IPS-18a (cell line): ENCODE measurements around the gene BCL2.

ENCODE experiments used
- H3K27ac ChIP-seq: one replicate; pipeline ENCODE4 v1.5.1; 2013; ENCODE audit warnings: low read length
- H3K27me3 ChIP-seq: one replicate; pipeline ENCODE4 v1.6.1; 2013; ENCODE audit warnings: mild to moderate bottlenecking, low read length; ENCODE audit not compliant: control insufficient read depth, insufficient read depth
- H3K36me3 ChIP-seq: one replicate; pipeline ENCODE4 v1.6.1; 2013; ENCODE audit warnings: low read depth, low read length; ENCODE audit not compliant: control insufficient read depth
- H3K4me1 ChIP-seq: one replicate; pipeline ENCODE4 v1.6.1; 2013; ENCODE audit warnings: low read depth, low read length; ENCODE audit not compliant: control insufficient read depth
- H3K4me3 ChIP-seq: one replicate; pipeline ENCODE4 v1.5.1; 2013; ENCODE audit warnings: low read length
- H3K9ac ChIP-seq: one replicate; pipeline ENCODE4 v1.6.1; 2013; ENCODE audit warnings: mild to moderate bottlenecking, low read length, moderate library complexity
- H3K9me3 ChIP-seq: one replicate; pipeline ENCODE4 v1.6.1; 2013; ENCODE audit warnings: low read depth, low read length; ENCODE audit not compliant: control insufficient read depth

BCL2 gene

DNA sequence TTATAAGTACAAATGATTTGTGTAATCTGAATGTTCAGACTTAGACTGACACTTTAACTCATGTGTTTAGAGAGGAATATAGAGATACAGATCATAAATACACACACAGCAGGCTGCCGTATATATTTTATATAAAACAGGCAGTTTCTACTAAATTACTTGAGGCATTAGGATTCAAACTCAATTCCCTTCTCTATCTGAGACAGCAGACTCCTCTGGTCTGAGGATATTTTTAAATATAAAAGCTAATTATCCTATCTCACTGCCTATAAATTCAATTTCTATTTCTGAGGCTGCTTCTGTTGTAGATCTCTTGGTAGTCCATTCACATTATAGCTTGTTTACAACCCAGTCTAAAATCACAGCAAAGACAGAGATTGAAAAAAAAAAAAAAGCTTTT is 46.9 kb downstream of the BCL2 start:
- Histone ChIP-seq H3K9me3 (no peaks in the 10 kb centered on the region), H3K9ac (no peak overlapping the region), H3K27ac (no peak overlapping the region)

DNA sequence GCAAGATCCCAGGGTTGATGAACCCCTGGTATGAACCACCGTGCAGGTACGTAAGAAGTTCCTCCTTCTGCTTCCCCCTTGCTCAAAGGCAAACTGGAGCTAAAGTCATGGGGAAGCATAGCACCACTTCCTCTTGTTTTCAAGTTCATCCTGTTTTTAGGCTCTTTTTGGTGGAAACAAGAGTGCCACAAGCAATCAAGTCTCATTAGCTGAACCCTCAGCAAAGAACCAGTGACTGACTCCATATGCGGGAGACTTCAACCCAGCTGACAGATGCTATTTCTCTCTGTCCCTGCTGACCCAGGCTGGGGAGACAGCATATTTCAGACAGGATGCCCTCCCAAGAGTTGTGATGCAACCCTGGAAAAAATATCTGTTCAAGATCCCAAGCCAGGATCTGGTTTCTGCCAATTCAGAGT is 47.7 kb downstream of the BCL2 start:
- no peaks in the 10 kb centered on the region for H3K4me1 ChIP-seq
- H3K36me3 ChIP-seq: no peaks in the 10 kb centered on the region
- H3K27ac ChIP-seq: no peak overlapping the region
- H3K27me3 ChIP-seq: no peaks in the 10 kb centered on the region
- H3K9me3 ChIP-seq: no peaks in the 10 kb centered on the region
- H3K4me3 ChIP-seq: no peak overlapping the region
- no peak overlapping the region for H3K9ac ChIP-seq

More for the DNA sequence above, 46.9 kb downstream of the BCL2 start:
- Histone ChIP-seq H3K36me3 (no peaks in the 10 kb centered on the region), H3K27me3 (no peaks in the 10 kb centered on the region), H3K4me3 (no peak overlapping the region), H3K4me1 (no peaks in the 10 kb centered on the region)

DNA sequence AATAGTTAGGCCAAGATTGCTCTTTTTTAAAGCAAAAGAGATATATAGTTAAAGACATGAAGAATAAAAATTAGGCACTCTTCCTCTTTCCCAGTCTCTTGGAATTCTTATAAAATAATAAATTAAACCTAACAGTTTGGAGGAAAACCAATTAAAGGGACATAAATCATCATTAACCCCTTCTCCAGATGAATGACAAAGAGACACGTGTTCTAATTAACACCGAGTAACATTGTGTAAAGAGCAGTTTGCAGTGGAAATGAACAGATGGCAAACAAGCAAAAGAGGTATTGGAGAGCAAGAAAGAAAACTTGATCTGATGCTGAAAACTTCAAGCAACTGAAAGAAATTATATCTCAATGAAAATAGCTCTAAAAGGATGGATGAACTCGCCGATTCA is 48.4 kb downstream of the BCL2 start:
- no peaks in the 10 kb centered on the region for H3K9me3 ChIP-seq
- H3K27ac ChIP-seq: no peak overlapping the region
- H3K27me3 ChIP-seq: no peaks in the 10 kb centered on the region
- no peaks in the 10 kb centered on the region for H3K36me3 ChIP-seq
- no peak overlapping the region for H3K4me3 ChIP-seq
- H3K9ac ChIP-seq: no peak overlapping the region
- H3K4me1 ChIP-seq: no peaks in the 10 kb centered on the region

DNA sequence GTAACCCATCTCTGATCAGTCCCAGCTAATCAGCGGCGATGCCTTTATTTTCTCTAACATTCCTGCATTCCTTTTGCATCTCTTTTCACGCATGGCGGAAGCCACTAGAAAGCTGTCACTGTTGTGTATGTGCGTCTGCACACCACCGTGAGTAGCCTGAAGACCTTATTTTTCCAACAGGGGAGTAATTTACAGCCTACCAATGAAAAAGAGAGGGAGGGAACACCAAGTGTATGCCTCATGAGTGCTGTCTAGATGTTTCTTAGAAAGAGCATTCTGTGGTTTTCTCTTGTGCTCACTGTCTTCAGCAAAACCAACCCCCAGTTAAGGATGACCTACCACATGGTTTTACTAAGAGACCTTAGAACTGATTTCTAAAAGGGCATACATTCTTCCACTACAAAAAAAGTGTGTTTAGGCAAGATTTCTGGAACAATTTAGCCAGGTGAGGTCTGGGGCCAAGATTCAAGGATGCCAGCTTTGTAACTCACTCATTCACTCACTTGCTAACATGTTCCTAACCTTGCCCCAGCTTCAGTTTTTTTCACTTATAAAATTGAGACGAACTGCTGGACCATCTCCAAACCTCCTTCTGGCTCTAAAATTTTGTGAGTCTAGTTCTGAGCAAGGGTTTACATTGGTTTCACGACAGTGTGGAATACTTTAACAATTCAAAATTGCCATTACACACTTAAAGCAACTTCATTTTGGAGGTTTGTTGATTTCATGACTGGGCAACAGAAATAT is 51.4 kb downstream of the BCL2 start:
- no peaks in the 10 kb centered on the region for H3K27me3 ChIP-seq
- no peaks in the 10 kb centered on the region for H3K9me3 ChIP-seq
- H3K36me3 ChIP-seq: no peaks in the 10 kb centered on the region
- H3K27ac ChIP-seq: no peak overlapping the region
- H3K9ac ChIP-seq: no peak overlapping the region
- H3K4me1 ChIP-seq: no peaks in the 10 kb centered on the region
- H3K4me3 ChIP-seq: no peak overlapping the region

DNA sequence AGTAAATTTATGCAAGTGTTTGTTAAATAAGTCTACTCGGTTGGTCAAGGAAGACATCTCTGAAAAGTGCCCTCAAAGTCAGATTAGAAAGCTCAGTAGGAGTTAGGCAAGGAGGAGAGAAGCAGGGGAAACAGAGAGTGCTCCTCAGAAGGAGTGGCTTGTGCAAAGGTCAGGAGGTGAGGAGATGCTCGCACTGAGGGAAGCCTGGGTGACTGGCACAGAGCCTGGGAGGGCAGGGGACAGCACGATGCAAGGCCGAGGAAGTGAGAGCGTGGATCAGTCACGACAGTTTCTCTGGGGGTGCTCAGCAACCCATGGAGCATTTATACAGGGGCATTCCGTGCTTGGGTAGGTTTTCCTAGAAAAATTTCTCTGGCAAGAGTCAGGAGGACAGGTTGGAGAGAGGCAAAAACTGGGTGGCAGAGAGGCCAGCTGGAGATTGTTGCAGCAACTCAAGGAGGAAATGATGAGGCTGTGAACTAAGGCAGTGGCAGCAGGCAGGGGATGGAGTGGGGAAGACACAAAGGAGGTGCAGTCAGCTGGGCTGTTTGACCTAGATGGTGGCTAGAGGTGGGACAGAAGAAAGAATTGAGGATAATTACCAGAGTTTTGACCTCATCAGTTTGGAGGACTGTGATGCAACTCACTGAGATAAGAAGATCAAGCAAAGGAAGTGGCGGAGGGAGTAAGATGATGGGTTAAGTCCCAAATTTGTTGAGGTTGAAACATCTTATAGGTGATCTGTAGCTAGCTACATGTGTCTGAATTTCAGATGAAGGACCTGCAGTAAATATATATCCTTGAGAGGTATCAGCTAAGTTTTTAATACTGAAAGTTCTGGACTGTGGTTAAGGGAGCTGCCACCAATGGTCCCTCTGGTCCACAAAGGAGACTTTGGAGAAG is 52.4 kb downstream of the BCL2 start:
- Histone ChIP-seq H3K9me3 (no peaks in the 10 kb centered on the region), H3K36me3 (no peaks in the 10 kb centered on the region), H3K27me3 (no peaks in the 10 kb centered on the region), H3K9ac (no peak overlapping the region), H3K4me3 (no peak overlapping the region), H3K27ac (no peak overlapping the region), H3K4me1 (no peaks in the 10 kb centered on the region)

DNA sequence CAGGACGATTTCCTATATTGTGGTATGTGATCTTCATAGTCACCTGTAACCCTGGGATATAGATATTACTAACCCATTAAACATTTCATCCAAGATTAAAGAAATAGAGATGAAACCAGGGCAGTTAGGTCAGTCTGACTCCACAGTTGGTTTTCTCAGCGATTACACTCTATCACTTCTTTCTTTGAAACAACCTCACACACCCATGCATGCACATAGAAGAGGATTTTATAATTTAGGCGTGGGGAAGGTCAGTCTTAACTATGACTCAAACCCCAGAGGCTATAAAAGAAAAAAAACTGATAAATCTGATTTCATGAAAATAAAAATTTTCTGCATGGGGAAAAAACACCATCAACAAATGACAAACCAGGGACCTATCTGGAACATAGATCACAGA is 54.2 kb downstream of the BCL2 start:
- Histone ChIP-seq H3K4me3 (no peak overlapping the region), H3K27ac (no peak overlapping the region), H3K27me3 (no peaks in the 10 kb centered on the region), H3K4me1 (no peaks in the 10 kb centered on the region), H3K36me3 (no peaks in the 10 kb centered on the region), H3K9ac (no peak overlapping the region), H3K9me3 (no peaks in the 10 kb centered on the region)

DNA sequence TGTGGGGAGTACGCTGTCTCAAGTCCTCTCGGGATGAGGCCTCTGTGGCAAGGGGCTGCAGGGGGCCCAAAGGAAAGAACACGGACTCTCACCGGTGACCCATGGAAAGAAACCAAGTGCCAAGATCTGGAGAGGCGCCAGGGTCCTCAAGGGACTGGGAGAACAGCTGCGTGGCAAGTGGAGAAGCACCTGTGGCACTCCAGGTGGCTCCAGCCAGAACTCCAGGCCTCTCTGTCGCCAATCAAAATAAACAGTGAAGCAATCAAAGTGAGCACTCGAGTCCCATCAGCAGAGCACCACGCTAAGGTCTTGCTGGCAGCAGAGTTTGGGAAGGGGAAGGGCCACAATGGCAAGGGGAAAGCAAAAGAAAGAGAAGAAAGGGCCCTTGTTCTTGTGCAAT is 54.7 kb downstream of the BCL2 start:
- Histone ChIP-seq H3K27ac (no peak overlapping the region), H3K27me3 (no peaks in the 10 kb centered on the region), H3K9ac (no peak overlapping the region), H3K4me3 (no peak overlapping the region), H3K36me3 (no peaks in the 10 kb centered on the region), H3K9me3 (no peaks in the 10 kb centered on the region), H3K4me1 (no peaks in the 10 kb centered on the region)

DNA sequence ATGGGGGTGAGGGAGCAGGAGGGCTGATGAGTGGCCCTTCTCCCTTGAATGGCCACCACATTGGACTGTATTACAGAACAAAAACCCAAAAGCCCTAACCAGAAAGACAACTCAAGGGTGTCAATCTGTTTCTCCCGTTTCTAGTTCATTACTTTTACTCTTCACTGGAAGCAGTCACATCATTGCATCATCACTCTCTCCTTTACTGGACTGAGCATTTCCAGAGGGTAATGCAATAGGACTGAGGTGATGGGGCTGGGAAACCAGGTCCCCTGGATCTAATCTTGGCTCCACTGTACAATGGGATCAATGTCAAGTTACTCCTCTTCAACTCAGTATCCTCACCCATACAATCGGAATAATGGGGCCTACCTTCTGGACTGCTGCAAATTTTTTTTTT is 56.1 kb downstream of the BCL2 start:
- H3K4me1 ChIP-seq: no peaks in the 10 kb centered on the region
- H3K27me3 ChIP-seq: no peaks in the 10 kb centered on the region
- no peak overlapping the region for H3K4me3 ChIP-seq
- H3K27ac ChIP-seq: no peak overlapping the region
- no peaks in the 10 kb centered on the region for H3K36me3 ChIP-seq
- H3K9ac ChIP-seq: no peak overlapping the region
- no peaks in the 10 kb centered on the region for H3K9me3 ChIP-seq

DNA sequence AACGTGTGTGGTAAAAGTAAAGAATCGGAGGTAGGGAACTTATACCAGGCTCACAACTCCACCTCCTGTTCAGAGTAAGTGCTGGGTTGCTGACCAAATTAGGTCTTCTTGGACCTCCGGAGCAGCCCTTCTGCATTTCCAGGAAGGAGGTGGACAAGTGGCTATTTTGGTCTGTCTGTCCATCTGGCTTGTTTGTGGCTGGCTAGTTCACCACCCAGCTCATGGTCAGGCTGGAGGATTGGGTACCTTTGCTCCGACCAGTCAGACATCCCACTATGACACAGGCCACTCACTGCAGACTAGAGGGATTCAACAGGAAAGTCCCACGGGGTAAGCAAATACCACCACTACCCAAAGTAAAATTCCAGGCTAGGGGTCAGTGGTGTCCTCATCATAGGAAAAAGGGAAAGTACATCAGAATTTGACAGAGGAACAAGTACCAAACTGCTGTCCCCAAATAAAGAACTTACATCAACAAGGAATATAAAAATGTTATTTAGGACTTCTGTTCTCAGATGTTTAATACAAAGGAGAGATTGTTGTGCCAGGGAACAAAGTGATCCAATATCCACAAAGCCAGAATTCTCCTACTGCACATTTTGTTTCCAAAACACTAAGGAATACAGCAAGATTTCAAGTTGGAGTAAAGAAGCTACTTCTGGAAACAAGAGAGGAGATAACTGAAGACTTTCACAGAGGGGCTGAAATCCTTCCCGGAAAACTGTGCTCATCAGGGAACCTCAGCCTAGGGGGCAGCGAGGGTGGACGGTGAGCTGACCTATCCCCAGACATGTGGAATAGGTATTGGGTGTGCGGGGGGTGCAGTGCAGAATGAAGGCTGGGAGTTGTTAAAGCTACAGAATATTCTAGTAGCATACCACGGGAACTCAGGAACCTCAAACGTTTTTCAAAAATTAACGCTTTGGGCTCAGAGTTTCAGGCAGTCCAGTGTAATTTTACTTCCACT is 56.9 kb downstream of the BCL2 start:
- Histone ChIP-seq H3K36me3 (no peaks in the 10 kb centered on the region), H3K27me3 (no peaks in the 10 kb centered on the region), H3K9ac (no peak overlapping the region), H3K4me3 (no peak overlapping the region), H3K9me3 (no peaks in the 10 kb centered on the region), H3K27ac (no peak overlapping the region), H3K4me1 (no peaks in the 10 kb centered on the region)

DNA sequence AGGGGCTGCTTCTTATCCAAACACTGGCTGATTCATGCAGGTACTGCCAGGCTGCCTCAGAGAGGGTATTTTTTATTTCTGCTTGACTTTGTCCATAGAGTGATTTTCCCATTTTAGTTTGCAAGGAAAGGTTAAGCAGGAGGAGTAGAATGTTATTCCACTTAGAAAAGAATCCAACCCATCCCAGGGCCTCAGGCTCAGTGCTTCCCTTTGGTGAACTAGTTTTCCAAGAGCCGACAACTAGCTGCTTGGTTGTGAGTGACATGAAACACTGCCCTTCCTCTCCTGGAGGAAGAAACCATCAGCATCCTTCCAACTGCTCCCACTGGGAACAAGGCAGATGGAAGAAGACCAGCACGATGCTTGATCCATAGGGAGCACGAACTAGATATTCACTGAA is 58.5 kb downstream of the BCL2 start:
- Histone ChIP-seq H3K27me3 (no peaks in the 10 kb centered on the region), H3K27ac (no peak overlapping the region), H3K4me3 (no peak overlapping the region), H3K9ac (no peak overlapping the region), H3K4me1 (no peaks in the 10 kb centered on the region), H3K36me3 (no peaks in the 10 kb centered on the region), H3K9me3 (no peaks in the 10 kb centered on the region)

DNA sequence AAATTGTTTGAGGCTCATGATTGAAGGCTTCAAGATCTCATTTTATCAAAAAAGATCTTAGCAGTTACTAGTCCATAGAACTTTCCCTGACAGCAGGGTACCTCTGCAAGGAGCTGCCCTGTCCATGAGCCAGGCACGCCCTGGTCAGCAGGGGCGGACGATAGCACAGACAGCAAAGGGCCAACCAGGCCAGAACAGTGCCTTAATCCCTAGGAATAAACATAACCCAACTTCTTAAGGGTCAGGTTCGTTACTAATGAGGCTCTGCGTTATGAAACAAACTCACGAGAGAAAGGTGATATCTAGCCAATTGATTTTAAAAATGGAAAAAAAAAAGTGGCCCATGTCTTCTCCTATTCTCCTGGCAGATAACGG is 59.2 kb downstream of the BCL2 start:
- Histone ChIP-seq H3K4me1 (no peaks in the 10 kb centered on the region), H3K27ac (no peak overlapping the region), H3K36me3 (no peaks in the 10 kb centered on the region), H3K27me3 (no peaks in the 10 kb centered on the region), H3K9me3 (no peaks in the 10 kb centered on the region), H3K4me3 (no peak overlapping the region), H3K9ac (no peak overlapping the region)
